Measurements from ENCODE around the gene IMPACT.

IMPACT gene

DNA sequence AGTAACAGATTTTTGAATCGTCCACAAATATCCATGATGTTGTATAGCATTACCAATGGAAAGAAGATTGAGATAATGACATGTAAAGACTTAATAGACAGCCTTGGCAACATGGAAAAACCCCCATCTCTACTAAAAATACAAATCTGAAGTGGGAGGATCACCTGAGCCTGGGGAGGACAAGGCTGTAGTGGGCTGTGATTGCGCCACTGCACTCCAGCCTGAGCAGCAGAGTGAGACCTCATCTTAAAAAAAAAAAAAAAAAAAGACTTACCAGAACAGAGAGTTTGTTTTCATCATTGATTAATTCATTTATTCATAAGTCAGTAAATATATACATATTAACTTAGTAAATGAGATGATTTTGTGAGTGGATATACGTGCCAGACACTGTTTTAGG lies 21.9 kb upstream of the IMPACT start:
- TF ChIP-seq CEBPB (IDR thresholded peaks at IDR 0.05) = no peak
- no peak for TF ChIP-seq TAF1 (IDR thresholded peaks at IDR 0.05; ENCODE audit: low read depth)
- TF ChIP-seq NFIC (IDR thresholded peaks at IDR 0.05) = no peak
- TF ChIP-seq, protein P1, sequence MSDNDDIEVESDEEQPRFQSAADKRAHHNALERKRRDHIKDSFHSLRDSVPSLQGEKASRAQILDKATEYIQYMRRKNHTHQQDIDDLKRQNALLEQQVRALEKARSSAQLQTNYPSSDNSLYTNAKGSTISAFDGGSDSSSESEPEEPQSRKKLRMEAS (IDR thresholded peaks at IDR 0.05) = no peak
- no peak for TF ChIP-seq TEAD4 (IDR thresholded peaks at IDR 0.05)
- TF ChIP-seq FOXM1 (IDR thresholded peaks at IDR 0.05; ENCODE audit: borderline replicate concordance, low read depth) = no peak
- TF ChIP-seq, protein P2, sequence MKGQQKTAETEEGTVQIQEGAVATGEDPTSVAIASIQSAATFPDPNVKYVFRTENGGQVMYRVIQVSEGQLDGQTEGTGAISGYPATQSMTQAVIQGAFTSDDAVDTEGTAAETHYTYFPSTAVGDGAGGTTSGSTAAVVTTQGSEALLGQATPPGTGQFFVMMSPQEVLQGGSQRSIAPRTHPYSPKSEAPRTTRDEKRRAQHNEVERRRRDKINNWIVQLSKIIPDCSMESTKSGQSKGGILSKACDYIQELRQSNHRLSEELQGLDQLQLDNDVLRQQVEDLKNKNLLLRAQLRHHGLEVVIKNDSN (IDR thresholded peaks at IDR 0.05) = no peak

DNA sequence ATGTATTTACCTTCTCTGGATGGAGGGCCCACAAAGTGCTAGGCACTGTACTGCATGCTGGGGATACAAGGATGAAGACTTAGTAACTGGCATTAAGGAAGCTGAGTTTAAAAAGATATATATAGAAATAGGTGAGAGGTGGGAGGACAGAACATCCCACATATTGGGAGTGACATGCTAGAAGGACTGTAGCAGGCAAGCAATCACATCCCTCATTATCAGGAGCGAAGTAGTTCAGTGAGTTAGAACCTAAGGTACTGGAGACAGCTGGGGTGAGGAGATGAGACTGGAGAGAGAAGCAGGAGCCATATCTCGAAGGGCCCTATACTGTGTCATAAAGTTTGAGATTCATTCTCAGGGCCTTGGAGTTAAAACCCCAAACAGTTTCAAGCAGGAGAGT lies 18.0 kb upstream of the IMPACT start:
- no peak for TF ChIP-seq RAD21 (IDR thresholded peaks at IDR 0.05; ENCODE audit: low read depth)
- TF ChIP-seq, protein P1 (IDR thresholded peaks at IDR 0.05) = no peak
- TF ChIP-seq ZBTB7A (IDR thresholded peaks at IDR 0.05; ENCODE audit: low read depth) = no peak
- TF ChIP-seq NFIC (IDR thresholded peaks at IDR 0.05) = no peak
- TF ChIP-seq, protein P3, sequence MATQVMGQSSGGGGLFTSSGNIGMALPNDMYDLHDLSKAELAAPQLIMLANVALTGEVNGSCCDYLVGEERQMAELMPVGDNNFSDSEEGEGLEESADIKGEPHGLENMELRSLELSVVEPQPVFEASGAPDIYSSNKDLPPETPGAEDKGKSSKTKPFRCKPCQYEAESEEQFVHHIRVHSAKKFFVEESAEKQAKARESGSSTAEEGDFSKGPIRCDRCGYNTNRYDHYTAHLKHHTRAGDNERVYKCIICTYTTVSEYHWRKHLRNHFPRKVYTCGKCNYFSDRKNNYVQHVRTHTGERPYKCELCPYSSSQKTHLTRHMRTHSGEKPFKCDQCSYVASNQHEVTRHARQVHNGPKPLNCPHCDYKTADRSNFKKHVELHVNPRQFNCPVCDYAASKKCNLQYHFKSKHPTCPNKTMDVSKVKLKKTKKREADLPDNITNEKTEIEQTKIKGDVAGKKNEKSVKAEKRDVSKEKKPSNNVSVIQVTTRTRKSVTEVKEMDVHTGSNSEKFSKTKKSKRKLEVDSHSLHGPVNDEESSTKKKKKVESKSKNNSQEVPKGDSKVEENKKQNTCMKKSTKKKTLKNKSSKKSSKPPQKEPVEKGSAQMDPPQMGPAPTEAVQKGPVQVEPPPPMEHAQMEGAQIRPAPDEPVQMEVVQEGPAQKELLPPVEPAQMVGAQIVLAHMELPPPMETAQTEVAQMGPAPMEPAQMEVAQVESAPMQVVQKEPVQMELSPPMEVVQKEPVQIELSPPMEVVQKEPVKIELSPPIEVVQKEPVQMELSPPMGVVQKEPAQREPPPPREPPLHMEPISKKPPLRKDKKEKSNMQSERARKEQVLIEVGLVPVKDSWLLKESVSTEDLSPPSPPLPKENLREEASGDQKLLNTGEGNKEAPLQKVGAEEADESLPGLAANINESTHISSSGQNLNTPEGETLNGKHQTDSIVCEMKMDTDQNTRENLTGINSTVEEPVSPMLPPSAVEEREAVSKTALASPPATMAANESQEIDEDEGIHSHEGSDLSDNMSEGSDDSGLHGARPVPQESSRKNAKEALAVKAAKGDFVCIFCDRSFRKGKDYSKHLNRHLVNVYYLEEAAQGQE (IDR thresholded peaks at IDR 0.05; ENCODE audit: low read depth) = no peak
- no peak for TF ChIP-seq CREB1 (IDR thresholded peaks at IDR 0.05; ENCODE audit: low read depth)
- no peak for TF ChIP-seq TCF12 (IDR thresholded peaks at IDR 0.05; ENCODE audit: low read depth)

GRCh38 chr18:24413148-24413547 lies 13.3 kb upstream of the IMPACT start:
- TF ChIP-seq, protein P2 (IDR thresholded peaks at IDR 0.05) = no peak
- TF ChIP-seq TEAD4 (IDR thresholded peaks at IDR 0.05) = no peak
- peak; percentile 26; the same call in 1 of the 2 replicates for TF ChIP-seq RAD21 (IDR thresholded peaks at IDR 0.05; ENCODE audit: low read depth)
- no peak for TF ChIP-seq YY1 (IDR thresholded peaks at IDR 0.05; ENCODE audit: low read depth)
- TF ChIP-seq CEBPB (IDR thresholded peaks at IDR 0.05) = no peak

DNA sequence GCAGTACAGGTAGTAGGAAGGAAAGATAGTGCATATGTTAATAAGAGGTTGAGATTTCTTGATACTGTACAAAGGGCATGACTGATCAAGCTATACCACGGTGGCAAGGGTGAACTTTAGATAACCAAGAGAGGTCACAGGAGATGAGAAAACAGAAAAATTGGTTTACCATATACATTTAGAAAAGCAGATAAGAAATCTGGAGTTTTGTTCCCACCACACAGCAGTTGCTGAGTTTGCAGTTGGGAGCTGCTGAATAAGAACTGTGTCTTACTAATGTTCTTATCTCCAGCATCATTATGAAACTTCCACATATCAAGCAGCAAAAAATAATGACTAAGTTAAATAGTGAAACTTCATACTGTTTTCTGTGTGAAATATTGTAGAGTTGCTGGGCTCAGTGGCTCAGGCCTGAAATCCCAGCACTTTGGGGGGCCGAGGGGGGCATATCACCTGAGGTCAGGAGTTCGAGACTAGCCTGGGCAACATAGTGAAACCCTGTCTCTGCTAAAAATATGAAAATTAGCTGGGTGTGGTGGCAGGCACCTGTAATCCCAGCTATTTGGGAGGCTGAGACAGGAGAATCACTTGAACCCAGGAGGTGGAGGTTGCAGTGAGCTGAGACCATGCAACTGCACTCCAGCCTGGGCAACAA lies 12.0 kb upstream of the IMPACT start:
- no peak for TF ChIP-seq TEAD4 (IDR thresholded peaks at IDR 0.05)
- no peak for TF ChIP-seq EGR1 (IDR thresholded peaks at IDR 0.05)
- TF ChIP-seq CREB1 (IDR thresholded peaks at IDR 0.05; ENCODE audit: low read depth) = no peak
- TF ChIP-seq TAF1 (IDR thresholded peaks at IDR 0.05; ENCODE audit: low read depth) = no peak

- TF ChIP-seq FOXM1 (IDR thresholded peaks at IDR 0.05; ENCODE audit: borderline replicate concordance, low read depth) = no peak
- TF ChIP-seq TAF1 (IDR thresholded peaks at IDR 0.05; ENCODE audit: low read depth) = no peak
- no peak for TF ChIP-seq CREB1 (IDR thresholded peaks at IDR 0.05; ENCODE audit: low read depth)
- no peak for TF ChIP-seq ZBTB7A (IDR thresholded peaks at IDR 0.05; ENCODE audit: low read depth)
- no peak for TF ChIP-seq EP300 (IDR thresholded peaks at IDR 0.05; ENCODE audit: borderline replicate concordance)
- no peak for TF ChIP-seq RAD21 (IDR thresholded peaks at IDR 0.05; ENCODE audit: low read depth)
- TF ChIP-seq, protein P2 (IDR thresholded peaks at IDR 0.05) = no peak
- no peak for TF ChIP-seq TEAD4 (IDR thresholded peaks at IDR 0.05)
- TF ChIP-seq CEBPB (IDR thresholded peaks at IDR 0.05) = no peak
- TF ChIP-seq NFIC (IDR thresholded peaks at IDR 0.05) = no peak
Measured at GRCh38 chr18:24417480-24417879, 9.0 kb upstream of the IMPACT start.

GRCh38 chr18:24420551-24420950 lies 5.9 kb upstream of the IMPACT start:
- TF ChIP-seq, protein P2 (IDR thresholded peaks at IDR 0.05) = no peak
- TF ChIP-seq ZBTB7A (IDR thresholded peaks at IDR 0.05; ENCODE audit: low read depth) (no peak), EP300 (IDR thresholded peaks at IDR 0.05; ENCODE audit: borderline replicate concordance) (no peak), TCF12 (IDR thresholded peaks at IDR 0.05; ENCODE audit: low read depth) (no peak), RAD21 (IDR thresholded peaks at IDR 0.05; ENCODE audit: low read depth) (no peak), TEAD4 (IDR thresholded peaks at IDR 0.05) (no peak), FOXM1 (IDR thresholded peaks at IDR 0.05; ENCODE audit: borderline replicate concordance, low read depth) (no peak), CREB1 (IDR thresholded peaks at IDR 0.05; ENCODE audit: low read depth) (no peak), CEBPB (IDR thresholded peaks at IDR 0.05) (no peak), EGR1 (IDR thresholded peaks at IDR 0.05) (no peak), TAF1 (IDR thresholded peaks at IDR 0.05; ENCODE audit: low read depth) (no peak)
- TF ChIP-seq, protein P3 (IDR thresholded peaks at IDR 0.05; ENCODE audit: low read depth) = no peak
- TF ChIP-seq, protein P1 (IDR thresholded peaks at IDR 0.05) = no peak

All from Ishikawa (cell line).